Activated CD4-positive, alpha-beta T cell treated with anti-CD3 and anti-CD28 coated beads for 36 hours (primary cell): ENCODE results near the gene CHN1. TPM values are rescaled to one million over a fixed set of nuclear protein-coding genes. Genes with fewer than 3 reads are reported as not detected.
A peak's percentile ranks its signal among the peaks of the same experiment; 100 is the strongest.

Source experiments
- ATAC-seq: fragments of 200-7000 bp; cut with Tn5 transposase; one replicate; pipeline ENCODE4 v1.10.0; 2021; ENCODE audit warnings: mild to moderate bottlenecking, moderate library complexity
- CTCF ChIA-PET: fragments of 350-600 bp; sonication (Branson Sonifier 250); formaldehyde crosslinking; loops from one replicate; lab custom pipeline; 2021; ENCODE audit warnings: antibody characterized with exemption; lab: Charles Lee
- POLR2A ChIA-PET: fragments of 350-600 bp; sonication (Branson Sonifier 250); formaldehyde crosslinking; loops from one replicate; lab custom pipeline; 2021; ENCODE audit warnings: antibody characterized with exemption, inconsistent platforms; lab: Charles Lee
- DNase-seq: peaks from one replicate; pipeline ENCODE4 v3.0.0-alpha.2; 2020
- H3K27ac Mint-ChIP-seq: one replicate; pipeline ENCODE4 v1.8.0; 2021; ENCODE audit warnings: mixed read lengths
- H3K27me3 Mint-ChIP-seq: one replicate; pipeline ENCODE4 v1.8.0; 2021; ENCODE audit warnings: mixed read lengths
- H3K36me3 Mint-ChIP-seq: one replicate; pipeline ENCODE4 v1.8.0; 2021; ENCODE audit warnings: low read depth, mixed read lengths
- H3K4me1 Mint-ChIP-seq: one replicate; pipeline ENCODE4 v1.8.0; 2021; ENCODE audit warnings: mixed read lengths
- H3K4me3 Mint-ChIP-seq: one replicate; pipeline ENCODE4 v1.8.0; 2021; ENCODE audit warnings: mild to moderate bottlenecking, moderate library complexity, mixed read lengths
- H3K9me3 Mint-ChIP-seq: one replicate; pipeline ENCODE4 v1.8.0; 2021; ENCODE audit warnings: low read depth, mixed read lengths
- intact Hi-C, 2 experiments: fragments of 100-400 bp; cut with DNase I in 1 of 2; cut with micrococcal nuclease in 1 of 2; formaldehyde crosslinking; loops; one replicate each; pipeline versions ENCODE4 v1.14.2 to v1.15.1; 2022 to 2024; cut with DNase I, micrococcal nuclease
- total RNA-seq, 2 experiments: library from RNA; stranded (reverse); gene quantifications; one replicate each; pipeline ENCODE4 v1.2.3, GENCODE V29; 2021

Gene CHN1
- total RNA-seq, 2 experiments from 2014 or later, result 3.8 TPM

GRCh38 chr2:174924061-174924693 is 81.0 kb downstream of the CHN1 start:
- intact Hi-C loops, result no loop called here
- H3K4me3 Mint-ChIP-seq, result no peak overlapping the region
- POLR2A ChIA-PET, result no interaction called here
- ATAC-seq (no peak), DNase-seq (no peak)
- H3K27ac Mint-ChIP-seq, result no peak overlapping the region
- no peaks in the 10 kb centered on the region for H3K4me1 Mint-ChIP-seq
- CTCF ChIA-PET, result no interaction called here
- no peaks in the 10 kb centered on the region for H3K36me3 Mint-ChIP-seq
- no peaks in the 10 kb centered on the region for H3K27me3 Mint-ChIP-seq
- peaks cover 2% of the 10 kb centered on the region for H3K9me3 Mint-ChIP-seq

- ChIA-PET POLR2A (no interaction called here), CTCF (interaction anchor here (0.6 to 1.8 kb wide), 4 partner anchors 12 to 403 kb away, joined by 3 to 4 read pairs (median 4); no protein-coding TSS in a partner anchor)
- intact Hi-C loops, result no loop called here
- peaks cover 2% of the 10 kb centered on the region for H3K9me3 Mint-ChIP-seq
- H3K27me3 Mint-ChIP-seq, result no peaks in the 10 kb centered on the region
- H3K4me1 Mint-ChIP-seq, result no peaks in the 10 kb centered on the region
- no peak overlapping the region for H3K27ac Mint-ChIP-seq
- no peaks in the 10 kb centered on the region for H3K36me3 Mint-ChIP-seq
- DNase-seq (no peak), ATAC-seq (no peak)
- H3K4me3 Mint-ChIP-seq, result no peak overlapping the region
These were observed 85.1 kb downstream of the CHN1 start for GRCh38 chr2:174919947-174920595.

- no peak overlapping the region for H3K27ac Mint-ChIP-seq
- peaks cover 2% of the 10 kb centered on the region for H3K9me3 Mint-ChIP-seq
- intact Hi-C loops, result no loop called here
- ATAC-seq (no peak), DNase-seq (no peak)
- no peaks in the 10 kb centered on the region for H3K36me3 Mint-ChIP-seq
- H3K27me3 Mint-ChIP-seq, result no peaks in the 10 kb centered on the region
- no peaks in the 10 kb centered on the region for H3K4me1 Mint-ChIP-seq
- CTCF ChIA-PET, result interaction anchor here (0.7 to 1.8 kb wide), 7 partner anchors 13 to 402 kb away, joined by 3 to 4 read pairs (median 3); no protein-coding TSS in a partner anchor
- H3K4me3 Mint-ChIP-seq, result no peak overlapping the region
- POLR2A ChIA-PET, result no interaction called here
These were observed 86.2 kb downstream of the CHN1 start for GRCh38 chr2:174918886-174919526.

- H3K36me3 Mint-ChIP-seq, result no peaks in the 10 kb centered on the region
- H3K9me3 Mint-ChIP-seq, result no peaks in the 10 kb centered on the region
- CTCF ChIA-PET, result interaction anchor here (0.7 kb wide), 1 partner anchor 217 kb away, joined by 3 read pairs; no protein-coding TSS in a partner anchor
- H3K27ac Mint-ChIP-seq, result no peak overlapping the region
- no peaks in the 10 kb centered on the region for H3K27me3 Mint-ChIP-seq
- intact Hi-C loops, result no loop called here
- POLR2A ChIA-PET, result interaction anchor here (0.7 kb wide), 1 partner anchor 176 kb away, joined by 3 read pairs; no protein-coding TSS in a partner anchor
- ATAC-seq, result no peak
- DNase-seq, result no peak
- H3K4me1 Mint-ChIP-seq, result no peaks in the 10 kb centered on the region
- no peak overlapping the region for H3K4me3 Mint-ChIP-seq
These were observed 88.8 kb downstream of the CHN1 start for GRCh38 chr2:174916270-174916930.

GRCh38 chr2:174914853-174915760 is 90.1 kb downstream of the CHN1 start:
- DNase-seq, result no peak
- no peaks in the 10 kb centered on the region for H3K36me3 Mint-ChIP-seq
- H3K9me3 Mint-ChIP-seq, result no peaks in the 10 kb centered on the region
- no peaks in the 10 kb centered on the region for H3K4me1 Mint-ChIP-seq
- no peak for ATAC-seq
- ChIA-PET POLR2A (no interaction called here), CTCF (interaction anchor here (0.7 to 1.6 kb wide), 2 partner anchors 166 to 258 kb away, joined by 4 to 5 read pairs; no protein-coding TSS in a partner anchor)
- H3K4me3 Mint-ChIP-seq, result no peak overlapping the region
- intact Hi-C loops, result no loop called here
- no peaks in the 10 kb centered on the region for H3K27me3 Mint-ChIP-seq
- H3K27ac Mint-ChIP-seq, result no peak overlapping the region

GRCh38 chr2:174908284-174908683 is 96.9 kb downstream of the CHN1 start:
- H3K27ac Mint-ChIP-seq, result no peak overlapping the region
- no peak for ATAC-seq
- H3K27me3 Mint-ChIP-seq, result no peaks in the 10 kb centered on the region
- H3K36me3 Mint-ChIP-seq, result no peaks in the 10 kb centered on the region
- intact Hi-C loops, result no loop called here
- ChIA-PET POLR2A (no interaction called here), CTCF (interaction anchor here (0.9 to 1.9 kb wide), 3 partner anchors 19 to 162 kb away, joined by 3 to 4 read pairs (median 3); no protein-coding TSS in a partner anchor)
- H3K4me3 Mint-ChIP-seq, result no peak overlapping the region
- H3K9me3 Mint-ChIP-seq, result no peaks in the 10 kb centered on the region
- DNase-seq, result no peak
- H3K4me1 Mint-ChIP-seq, result peaks cover 7% of the 10 kb centered on the region

GRCh38 chr2:174903264-174903556 is 102.0 kb downstream of the CHN1 start:
- peaks cover 33% of the 10 kb centered on the region for H3K4me1 Mint-ChIP-seq
- no peak overlapping the region for H3K4me3 Mint-ChIP-seq
- ChIA-PET CTCF (interaction anchor here (0.7 to 1.4 kb wide), 2 partner anchors 154 to 319 kb away, joined by 4 to 5 read pairs; no protein-coding TSS in a partner anchor), POLR2A (no interaction called here)
- H3K36me3 Mint-ChIP-seq, result no peaks in the 10 kb centered on the region
- no peaks in the 10 kb centered on the region for H3K9me3 Mint-ChIP-seq
- intact Hi-C loops, result loop anchor here in 1 of 2 experiments (5.0 kb wide), 1 partner anchor 66 kb away; no protein-coding TSS in a partner anchor
- ATAC-seq (no peak), DNase-seq (no peak)
- H3K27ac Mint-ChIP-seq, result no peak overlapping the region
- no peaks in the 10 kb centered on the region for H3K27me3 Mint-ChIP-seq

- no peaks in the 10 kb centered on the region for H3K27me3 Mint-ChIP-seq
- no peak overlapping the region for H3K4me3 Mint-ChIP-seq
These were observed 102.5 kb downstream of the CHN1 start for GRCh38 chr2:174902506-174903263.

GRCh38 chr2:174901075-174901474 is 104.1 kb downstream of the CHN1 start:
- Mint-ChIP-seq H3K36me3 (no peaks in the 10 kb centered on the region), H3K4me1 (peaks cover 27% of the 10 kb centered on the region), H3K27me3 (no peaks in the 10 kb centered on the region), H3K27ac (peak overlapping the region; percentile 65), H3K9me3 (no peaks in the 10 kb centered on the region), H3K4me3 (peak overlapping the region; percentile 36)
- POLR2A ChIA-PET, result interaction anchor here (0.7 kb wide), 2 partner anchors 167 to 306 kb away, joined by 3 read pairs; no protein-coding TSS in a partner anchor
- ATAC-seq, result peak; percentile 84
- peak; percentile 46 for DNase-seq
- intact Hi-C loops, result loop anchor here in 1 of 2 experiments (5.0 kb wide), 1 partner anchor 64 kb away; no protein-coding TSS in a partner anchor
- CTCF ChIA-PET, result interaction anchor here (0.9 kb wide), 2 partner anchors 65 to 201 kb away, joined by 3 to 4 read pairs; no protein-coding TSS in a partner anchor

More at GRCh38 chr2:174902506-174903263, 102.5 kb downstream of the CHN1 start:
- CTCF ChIA-PET, result interaction anchor here (0.7 to 1.4 kb wide), 3 partner anchors 82 to 319 kb away, joined by 3 to 5 read pairs (median 4); no protein-coding TSS in a partner anchor
- H3K9me3 Mint-ChIP-seq, result no peaks in the 10 kb centered on the region
- H3K4me1 Mint-ChIP-seq, result peaks cover 33% of the 10 kb centered on the region
- intact Hi-C loops, result loop anchor here in 1 of 2 experiments (5.0 kb wide), 1 partner anchor 65 kb away; no protein-coding TSS in a partner anchor
- DNase-seq (no peak), ATAC-seq (peak; percentile 70)
- peak overlapping the region; percentile 11 for H3K27ac Mint-ChIP-seq
- POLR2A ChIA-PET, result no interaction called here
- no peaks in the 10 kb centered on the region for H3K36me3 Mint-ChIP-seq

- intact Hi-C loops, result no loop called here
- ATAC-seq (no peak), DNase-seq (no peak)
- Mint-ChIP-seq H3K36me3 (no peaks in the 10 kb centered on the region), H3K27me3 (no peaks in the 10 kb centered on the region), H3K4me3 (no peak overlapping the region), H3K4me1 (peaks cover 22% of the 10 kb centered on the region), H3K27ac (no peak overlapping the region), H3K9me3 (no peaks in the 10 kb centered on the region)
- ChIA-PET CTCF (interaction anchor here (1.1 kb wide), 1 partner anchor 21 kb away, joined by 3 read pairs; no protein-coding TSS in a partner anchor), POLR2A (no interaction called here)
These were observed 107.9 kb downstream of the CHN1 start for GRCh38 chr2:174897286-174897685.
